Loucy (cell line): ENCODE measurements around the gene CA7.

Source experiments
- H2AFZ ChIP-seq: fragments of 200-600 bp; sonication (generic); 2 replicates; pipeline ENCODE4 v1.6.0; 2016; ENCODE audit warnings: antibody characterized with exemption, mild to moderate bottlenecking, low read length, moderate library complexity
- H3F3A ChIP-seq: fragments of 200-600 bp; 2 replicates; pipeline ENCODE4 v1.6.0; 2016; ENCODE audit warnings: antibody characterized with exemption, low read depth, mild to moderate bottlenecking
- H3K27me3 ChIP-seq: fragments of 200-600 bp; sonication (generic); 2 replicates; pipeline ENCODE4 v1.6.1; 2014; ENCODE audit warnings: low read length, mild to moderate bottlenecking; ENCODE audit not compliant: insufficient read depth, poor library complexity, severe bottlenecking
- H3K36me3 ChIP-seq: fragments of 200-600 bp; sonication (generic); 2 replicates; pipeline ENCODE4 v1.6.1; 2016; ENCODE audit warnings: low read length; ENCODE audit not compliant: insufficient read depth
- H3K4me1 ChIP-seq: fragments of 200-600 bp; sonication (generic); 2 replicates; pipeline ENCODE4 v1.5.1; 2014; ENCODE audit warnings: low read length, mild to moderate bottlenecking; ENCODE audit not compliant: insufficient read depth, poor library complexity, severe bottlenecking
- H3K4me2 ChIP-seq: fragments of 200-600 bp; sonication (generic); 2 replicates; pipeline ENCODE4 v1.6.0; 2014; ENCODE audit warnings: antibody characterized with exemption, low read length, low read depth, mild to moderate bottlenecking; ENCODE audit not compliant: poor library complexity, severe bottlenecking
- H3K4me3 ChIP-seq: fragments of 200-600 bp; sonication (generic); 2 replicates; pipeline ENCODE4 v1.5.1; 2014; ENCODE audit warnings: low read length, mild to moderate bottlenecking, mixed read lengths; ENCODE audit not compliant: poor library complexity, severe bottlenecking
- H3K79me2 ChIP-seq: fragments of 200-600 bp; sonication (generic); 2 replicates; pipeline ENCODE4 v1.6.1; 2014; ENCODE audit warnings: low read length; ENCODE audit not compliant: insufficient read depth
- H3K9ac ChIP-seq: fragments of 200-600 bp; sonication (generic); 2 replicates; pipeline ENCODE4 v1.6.0; 2014; ENCODE audit warnings: mild to moderate bottlenecking, low read depth, low read length, moderate library complexity; ENCODE audit not compliant: poor library complexity, severe bottlenecking
- H3K9me2 ChIP-seq: fragments of 200-600 bp; sonication (generic); replicated peaks from 2 replicates; pipeline ENCODE4 v1.6.1; 2016; ENCODE audit warnings: low read depth, low read length, mixed read lengths
- H3K9me3 ChIP-seq: fragments of 200-600 bp; sonication (generic); 2 replicates; pipeline ENCODE4 v1.6.1; 2014; ENCODE audit warnings: mild to moderate bottlenecking, antibody characterized with exemption, low read length, low read depth; ENCODE audit not compliant: insufficient read depth
- H4K20me1 ChIP-seq: fragments of 200-600 bp; sonication (generic); 2 replicates; pipeline ENCODE4 v1.6.0; 2014; ENCODE audit warnings: antibody characterized with exemption, low read length, mild to moderate bottlenecking; ENCODE audit not compliant: insufficient read depth, poor library complexity, severe bottlenecking
- EZH2phosphoT487 ChIP-seq: fragments of 200-600 bp; IDR thresholded peaks from 2 replicates; pipeline ENCODE4 v1.6.1; 2018; ENCODE audit warnings: antibody characterized with exemption, mild to moderate bottlenecking, moderate library complexity, borderline replicate concordance
- TF ChIP-seq, protein P1 (sequence below): fragments of 200-600 bp; sonication (generic); conservative IDR thresholded peaks from 2 replicates; pipeline ENCODE4 v1.5.1; 2014; ENCODE audit warnings: mild to moderate bottlenecking, antibody characterized with exemption, low read length

The CA7 gene

DNA sequence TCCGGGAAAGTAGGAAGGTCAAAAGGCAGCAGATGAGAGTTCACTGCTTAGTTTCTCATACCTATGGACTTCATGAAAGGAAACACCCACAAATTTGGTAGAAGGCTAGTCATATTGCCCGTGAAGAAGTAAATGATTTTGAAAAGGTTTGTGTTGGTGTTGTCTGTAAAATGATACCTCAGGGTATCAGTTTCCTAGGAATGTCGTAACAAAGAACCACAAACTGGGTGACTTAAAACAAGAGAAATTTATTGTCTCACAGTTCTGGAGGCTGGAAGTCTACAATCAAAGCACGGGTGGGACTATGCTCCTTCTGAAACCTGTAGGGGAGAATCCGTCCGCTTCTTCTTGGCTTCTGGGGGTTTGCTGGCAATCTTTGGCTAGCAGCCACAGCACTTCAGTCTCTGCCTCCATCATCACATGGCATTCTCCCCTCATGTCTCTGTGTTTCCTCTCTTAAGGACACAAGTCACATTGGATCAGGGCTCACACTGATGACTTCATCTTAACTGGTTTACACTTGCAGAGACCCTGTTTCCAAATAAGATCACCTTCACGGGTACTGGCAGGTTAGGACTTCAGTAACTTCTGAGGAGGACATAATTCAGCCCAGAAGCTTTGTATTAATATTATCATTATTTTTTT lies 11.4 kb upstream of the CA7 start:
- Histone ChIP-seq H4K20me1 (peaks cover 17% of the 10 kb centered on the region), H3K36me3 (0 out of 2 replicates have a peak, but pooled peaks cover under 1% of the 10 kb centered on the region), H3K4me1 (peaks cover 24% of the 10 kb centered on the region), H3K4me2 (no peak overlapping the region), H3K9me3 (no peaks in the 10 kb centered on the region), H3F3A (no peaks in the 10 kb centered on the region), H3K9ac (no peak overlapping the region), H3K27me3 (no peaks in the 10 kb centered on the region), H3K4me3 (no peak overlapping the region), H2AFZ (peak overlapping the region; percentile 56; the same call in 1 of the 2 replicates), H3K79me2 (peaks cover 29% of the 10 kb centered on the region), H3K9me2 (no peaks in the 10 kb centered on the region)
- no peak for TF ChIP-seq EZH2phosphoT487
- TF ChIP-seq, protein P1, sequence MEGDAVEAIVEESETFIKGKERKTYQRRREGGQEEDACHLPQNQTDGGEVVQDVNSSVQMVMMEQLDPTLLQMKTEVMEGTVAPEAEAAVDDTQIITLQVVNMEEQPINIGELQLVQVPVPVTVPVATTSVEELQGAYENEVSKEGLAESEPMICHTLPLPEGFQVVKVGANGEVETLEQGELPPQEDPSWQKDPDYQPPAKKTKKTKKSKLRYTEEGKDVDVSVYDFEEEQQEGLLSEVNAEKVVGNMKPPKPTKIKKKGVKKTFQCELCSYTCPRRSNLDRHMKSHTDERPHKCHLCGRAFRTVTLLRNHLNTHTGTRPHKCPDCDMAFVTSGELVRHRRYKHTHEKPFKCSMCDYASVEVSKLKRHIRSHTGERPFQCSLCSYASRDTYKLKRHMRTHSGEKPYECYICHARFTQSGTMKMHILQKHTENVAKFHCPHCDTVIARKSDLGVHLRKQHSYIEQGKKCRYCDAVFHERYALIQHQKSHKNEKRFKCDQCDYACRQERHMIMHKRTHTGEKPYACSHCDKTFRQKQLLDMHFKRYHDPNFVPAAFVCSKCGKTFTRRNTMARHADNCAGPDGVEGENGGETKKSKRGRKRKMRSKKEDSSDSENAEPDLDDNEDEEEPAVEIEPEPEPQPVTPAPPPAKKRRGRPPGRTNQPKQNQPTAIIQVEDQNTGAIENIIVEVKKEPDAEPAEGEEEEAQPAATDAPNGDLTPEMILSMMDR: no peak

DNA sequence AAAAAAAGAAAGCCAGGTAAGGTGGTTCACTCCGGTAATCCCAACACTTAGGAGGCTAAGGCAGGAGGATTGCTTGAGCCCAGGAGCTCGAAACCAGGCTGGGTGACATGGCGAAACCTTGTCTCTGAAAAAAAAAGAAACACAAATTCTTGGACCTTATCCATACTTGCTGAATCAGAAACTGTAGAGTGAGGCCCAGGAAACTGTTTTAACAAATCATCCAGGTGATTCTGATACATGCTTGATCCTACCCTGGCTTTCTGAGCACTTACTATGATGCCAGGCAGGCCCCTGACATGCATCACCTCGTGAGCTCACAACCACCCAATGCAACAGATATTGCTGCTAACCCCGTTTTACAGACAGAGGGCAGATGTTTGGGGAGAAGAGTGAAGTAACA lies 9.5 kb upstream of the CA7 start:
- H3F3A ChIP-seq: no peaks in the 10 kb centered on the region
- no peaks in the 10 kb centered on the region for H3K36me3 ChIP-seq
- no peak overlapping the region for H3K9ac ChIP-seq
- no peak overlapping the region for H3K4me2 ChIP-seq
- H3K9me2 ChIP-seq: no peaks in the 10 kb centered on the region
- no peaks in the 10 kb centered on the region for H3K27me3 ChIP-seq
- H3K79me2 ChIP-seq: peaks cover 9% of the 10 kb centered on the region
- TF ChIP-seq, protein P1: no peak
- no peak for TF ChIP-seq EZH2phosphoT487
- peaks cover 5% of the 10 kb centered on the region for H3K4me1 ChIP-seq
- no peak overlapping the region for H3K4me3 ChIP-seq
- no peaks in the 10 kb centered on the region for H3K9me3 ChIP-seq
- H4K20me1 ChIP-seq: peaks cover under 1% of the 10 kb centered on the region
- no peak overlapping the region for H2AFZ ChIP-seq

DNA sequence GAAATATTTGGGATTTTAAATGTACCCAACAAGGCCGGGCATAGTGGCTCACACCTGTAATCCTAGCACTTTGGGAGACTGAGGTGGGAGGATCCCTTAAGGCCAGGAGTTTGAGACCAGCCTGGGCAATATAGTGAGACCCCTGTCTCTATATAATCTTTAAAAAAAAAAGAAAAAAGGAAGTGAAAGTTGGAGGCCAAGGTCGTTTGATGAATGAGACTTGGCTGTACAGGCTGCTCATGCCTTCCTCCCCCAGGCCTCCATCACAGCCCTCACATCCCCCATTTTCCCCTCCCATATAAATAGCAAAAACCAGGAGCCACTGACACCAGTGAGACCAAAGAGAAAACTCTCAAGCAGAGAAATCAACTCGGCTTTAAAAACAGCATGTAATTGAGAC lies 3.3 kb upstream of the CA7 start:
- Histone ChIP-seq H3K36me3 (no peaks in the 10 kb centered on the region), H3K9me3 (no peaks in the 10 kb centered on the region), H3K9ac (no peak overlapping the region), H3F3A (no peaks in the 10 kb centered on the region), H3K27me3 (no peaks in the 10 kb centered on the region), H3K79me2 (no peaks in the 10 kb centered on the region), H3K4me3 (no peak overlapping the region), H3K9me2 (no peaks in the 10 kb centered on the region), H4K20me1 (no peaks in the 10 kb centered on the region), H3K4me2 (no peak overlapping the region), H3K4me1 (peaks cover under 1% of the 10 kb centered on the region), H2AFZ (no peak overlapping the region)
- TF ChIP-seq EZH2phosphoT487: no peak
- TF ChIP-seq, protein P1: no peak
